GM19238 (cell line): Measurements from ENCODE around the gene RGS12.

Source experiments
- DNase-seq: peaks from one replicate; pipeline ENCODE4 v3.0.0; 2011; ENCODE audit warnings: low spot score; ENCODE audit not compliant: insufficient read length

Gene RGS12

GRCh38 chr4:3331511-3332394 is 38.9 kb downstream of the RGS12 start:
- DNase-seq = no peak

GRCh38 chr4:3332498-3332897 is 39.7 kb downstream of the RGS12 start:
- DNase-seq = no peak

- DNase-seq = no peak
Measured at GRCh38 chr4:3334316-3334715, 41.5 kb downstream of the RGS12 start.

DNA sequence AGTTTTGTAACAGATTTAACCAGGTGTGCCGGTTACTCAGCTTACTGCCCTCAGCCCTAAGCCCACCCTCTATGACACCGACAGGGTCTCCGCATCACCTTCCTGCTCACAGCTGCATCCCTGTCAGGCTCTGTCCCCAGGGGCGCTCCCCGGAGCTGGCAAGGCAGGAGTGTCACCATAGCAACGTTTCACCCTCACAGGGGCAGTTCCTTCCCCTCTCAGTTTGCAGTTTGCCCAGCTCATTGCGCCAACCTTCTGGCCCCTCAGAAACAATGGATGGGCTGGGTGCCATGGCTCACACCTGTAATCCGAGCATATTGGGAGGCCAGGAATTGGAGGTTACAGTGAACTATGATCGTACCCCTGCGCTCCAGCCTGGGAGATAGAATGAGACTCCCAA is 42.6 kb downstream of the RGS12 start:
- DNase-seq = no peak

- DNase-seq = no peak
Measured at GRCh38 chr4:3335982-3336381, 43.2 kb downstream of the RGS12 start.

DNA sequence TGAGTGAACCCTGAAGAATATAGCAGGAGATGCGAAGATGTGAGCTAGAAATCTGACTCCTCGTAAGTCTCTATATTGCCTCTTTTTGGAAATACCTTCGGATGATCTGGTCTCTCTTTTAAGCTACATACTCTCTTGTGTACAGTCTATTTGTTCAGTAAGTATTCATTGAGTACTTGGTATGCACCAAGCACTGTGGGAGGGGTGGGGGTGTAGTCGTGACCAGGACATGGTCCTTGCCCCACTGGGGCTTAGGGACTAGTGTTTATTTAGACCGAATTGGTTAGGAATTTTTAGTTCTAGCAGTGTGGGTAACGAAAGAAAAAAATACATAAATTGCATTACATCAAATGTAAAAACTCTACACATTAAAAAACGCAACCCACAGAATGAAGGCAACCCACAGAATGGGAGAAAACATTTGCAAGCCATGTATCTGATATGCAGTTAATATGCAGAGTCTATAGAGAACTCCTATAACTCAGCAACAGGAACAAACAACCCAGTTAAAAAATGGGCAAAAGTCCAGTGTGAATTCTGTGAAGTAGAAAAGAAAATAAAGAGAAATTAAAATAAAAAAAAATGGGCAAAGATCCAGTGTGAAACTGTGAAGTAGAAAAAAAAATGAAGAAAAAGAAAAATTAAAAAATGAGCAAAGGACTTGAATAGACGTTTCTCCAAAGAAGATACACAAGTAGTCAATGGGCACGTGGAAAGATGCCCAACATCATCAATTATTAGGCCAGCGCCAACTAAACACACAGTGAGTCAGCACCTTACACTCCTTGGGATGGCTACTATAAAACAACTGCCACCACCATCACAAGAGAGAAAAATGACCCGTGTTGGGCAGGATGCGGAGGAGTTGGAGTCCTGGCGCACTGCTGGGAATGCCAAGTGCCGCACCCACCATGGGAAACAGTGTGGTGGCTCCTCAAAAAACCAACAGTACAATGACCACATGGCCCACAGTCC is 43.8 kb downstream of the RGS12 start:
- DNase-seq = no peak

- DNase-seq = no peak
Measured at GRCh38 chr4:3337357-3337732, 44.5 kb downstream of the RGS12 start.

GRCh38 chr4:3337811-3338210 is 45.0 kb downstream of the RGS12 start:
- DNase-seq = no peak

DNA sequence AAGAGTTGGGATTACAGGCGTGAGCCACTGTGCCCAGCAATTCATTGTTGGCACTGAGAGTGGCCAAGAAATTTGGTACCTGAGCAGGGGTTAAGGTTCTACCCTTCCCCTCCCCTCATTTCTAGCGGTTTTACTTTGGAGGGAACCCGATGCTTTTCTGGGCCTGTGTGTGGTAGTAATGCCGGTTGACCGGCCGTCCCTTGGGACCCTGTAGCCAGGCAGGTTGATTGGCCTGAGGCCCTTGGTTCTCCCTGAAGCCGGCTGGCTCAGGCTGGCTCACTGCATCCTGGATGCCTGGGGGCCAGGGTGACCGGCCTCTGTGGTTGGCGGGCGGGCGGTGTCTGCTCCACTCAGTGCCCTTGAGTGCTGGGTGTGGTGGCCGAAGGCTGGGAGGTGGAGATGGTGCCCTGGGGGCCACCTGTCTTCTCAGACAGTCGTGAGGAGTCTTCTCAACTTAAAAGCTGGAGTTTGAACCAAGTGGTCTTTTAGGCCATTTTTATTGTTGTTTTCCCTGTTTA is 45.6 kb downstream of the RGS12 start:
- DNase-seq = no peak

GRCh38 chr4:3338976-3339531 is 46.2 kb downstream of the RGS12 start:
- no peak for DNase-seq

- no peak for DNase-seq
Measured at GRCh38 chr4:3339577-3339976, 46.8 kb downstream of the RGS12 start.

DNA sequence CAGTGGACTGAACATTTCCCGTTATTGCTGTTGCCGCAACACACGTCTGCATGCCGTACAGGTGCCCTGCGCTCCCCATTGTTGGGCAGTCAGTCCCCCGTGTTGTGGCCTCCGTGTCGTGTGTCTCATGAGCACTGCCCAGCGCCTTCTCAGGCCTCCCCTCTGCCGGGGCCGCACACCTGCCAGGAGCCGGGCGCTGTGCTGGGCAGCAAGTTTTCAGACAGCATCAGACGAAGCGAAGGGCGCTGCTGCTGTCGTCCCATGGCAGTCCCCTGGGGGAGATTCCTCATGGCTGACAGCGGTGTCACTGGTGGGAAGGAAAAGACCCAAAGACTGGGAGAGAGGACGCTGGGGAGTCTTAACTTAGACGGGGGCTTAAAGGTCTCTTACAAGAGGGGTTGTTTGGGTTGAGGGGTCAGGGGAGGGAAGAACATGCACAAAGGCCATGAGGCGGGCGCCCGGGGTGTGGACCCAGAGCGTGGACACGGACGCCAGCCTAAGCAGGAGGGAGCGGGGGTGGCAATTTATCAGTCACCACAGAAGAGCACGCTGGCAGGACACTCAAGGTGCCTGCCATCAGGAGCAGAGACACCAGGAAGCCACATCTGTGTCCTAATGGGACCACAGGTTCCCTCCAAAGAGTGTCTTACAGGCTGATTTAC is 47.3 kb downstream of the RGS12 start:
- no peak for DNase-seq

GRCh38 chr4:3340700-3341083 is 47.9 kb downstream of the RGS12 start:
- DNase-seq = no peak

GRCh38 chr4:3341760-3342159 is 48.9 kb downstream of the RGS12 start:
- DNase-seq = no peak

GRCh38 chr4:3342182-3342854 is 49.5 kb downstream of the RGS12 start:
- no peak for DNase-seq
